ENCODE measurements around the gene HOXA1. TPM values are rescaled to one million over a fixed set of nuclear protein-coding genes. Genes with fewer than 3 reads are reported as not detected.

Gene HOXA1
- total and polyA plus RNA-seq, 2 of the 8 experiments (the other 6 are each of a cell fraction or from before 2014, with no cell fraction given), result not detected

DNA sequence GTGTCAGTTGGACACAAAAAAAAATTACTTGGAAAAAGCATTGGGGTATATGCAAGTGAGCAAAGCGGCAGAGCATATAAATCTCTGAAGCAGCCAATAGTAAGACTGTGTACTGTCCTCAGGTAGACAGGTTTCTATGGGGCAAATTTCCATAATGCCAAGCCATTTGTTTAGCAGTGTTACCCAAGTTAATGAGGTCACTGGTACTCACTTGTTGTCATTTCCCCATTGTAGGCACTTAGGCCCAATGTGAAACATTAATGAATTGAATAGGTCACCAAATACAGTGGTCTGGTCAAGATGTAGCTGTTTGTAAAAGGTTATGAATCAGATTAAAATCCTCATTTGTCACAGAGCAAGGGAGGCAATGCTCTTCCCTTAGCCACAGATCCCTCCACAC is 27.5 kb downstream of the HOXA1 start:
- no peaks in the 10 kb centered on the region for H3K9me3 ChIP-seq (ENCODE audit: insufficient read depth in 2 of 2, low read depth in 1 of 2, low read length in 1 of 2)
- no peak overlapping the region for H2BK120ac ChIP-seq (replicated peaks; ENCODE audit: low read depth, low read length)
- no peak overlapping the region for H3K4ac ChIP-seq (replicated peaks; ENCODE audit: insufficient read length, low read depth, low read length)
- H3K4me1 ChIP-seq (replicated peaks in 1 of 4; ENCODE audit: control insufficient read depth in 3 of 4, insufficient read depth in 4 of 4, low read length in 3 of 4), result no peaks in the 10 kb centered on the region
- H2AFZ ChIP-seq (ENCODE audit: low read length), result no peak overlapping the region
- no peak overlapping the region for H3K9ac ChIP-seq (replicated peaks in 1 of 4; ENCODE audit: extremely low read depth in 1 of 4, low read depth in 3 of 4, low read length in 3 of 4)
- CTCF ChIA-PET (ENCODE audit: partially characterized antibody), result interaction anchor here (0.8 to 1.9 kb wide), 2 partner anchors 19 to 84 kb away, joined by 3 read pairs; no protein-coding TSS in a partner anchor
- H3K23me2 ChIP-seq (ENCODE audit: low read depth, low read length), result no peaks in the 10 kb centered on the region
- TF ChIP-seq POU5F1 (IDR thresholded peaks at IDR 0.05; ENCODE audit: low read depth, low read length), result no peak
- no peak for TF ChIP-seq HDAC6 (IDR thresholded peaks at IDR 0.05; ENCODE audit: low read depth, low read length)
- no peak for TF ChIP-seq ZNF274 (IDR thresholded peaks at IDR 0.05; ENCODE audit: borderline replicate concordance, extremely low read depth, low read length)
- no peak for TF ChIP-seq CBX8 (IDR thresholded peaks at IDR 0.05; ENCODE audit: borderline replicate concordance, low read depth, low read length)
- TF ChIP-seq YY1 (IDR thresholded peaks at IDR 0.05; ENCODE audit: low read depth, low read length), result no peak
- no peak for TF ChIP-seq EZH2 (IDR thresholded peaks at IDR 0.05; ENCODE audit: low read depth, low read length, severe bottlenecking)
- no peak for TF ChIP-seq SUZ12 (IDR thresholded peaks at IDR 0.05; ENCODE audit: low read length)
- no peak for TF ChIP-seq JUN (IDR thresholded peaks at IDR 0.05; ENCODE audit: low read depth, low read length)
- TF ChIP-seq ASH2L (IDR thresholded peaks at IDR 0.05; ENCODE audit: low read length), result no peak
- no peak overlapping the region for H3K23ac ChIP-seq (ENCODE audit: insufficient read length)
- H3K79me2 ChIP-seq (ENCODE audit: control insufficient read depth in 1 of 2, insufficient read depth in 2 of 2, low read length in 2 of 2), result no peaks in the 10 kb centered on the region
- WGBS, 2 experiments (ENCODE audit: extremely low coverage in 1 of 2, insufficient coverage in 1 of 2, insufficient read length in 1 of 2, insufficient replicate concordance in 2 of 2, low coverage in 1 of 2, low lambda C conversion rate in 2 of 2, missing lambda C conversion rate in 1 of 2), result 96% methylated on average over 1 of the region's 1 CpG; no CpG with 5 or more reads in 1 of the 2 experiments
- H4K8ac ChIP-seq (ENCODE audit: extremely low read depth, insufficient read depth, low read length), result no peak overlapping the region
- H3K79me1 ChIP-seq (ENCODE audit: low read depth, low read length), result no peaks in the 10 kb centered on the region
- no peak overlapping the region for H3K27ac ChIP-seq (ENCODE audit: low read depth, low read length)
- no peak overlapping the region for H3K18ac ChIP-seq (ENCODE audit: extremely low read depth, low read length)
- H2BK20ac ChIP-seq (ENCODE audit: low read length), result no peak overlapping the region
- H4K20me1 ChIP-seq (replicated peaks in 1 of 2; ENCODE audit: control insufficient read depth in 1 of 2, insufficient read depth in 2 of 2, low read length in 2 of 2), result no peaks in the 10 kb centered on the region
- no peak overlapping the region for H3K56ac ChIP-seq (replicated peaks; ENCODE audit: insufficient read length, low read depth, low read length)
- H3K4me2 ChIP-seq (ENCODE audit: insufficient read depth in 1 of 2, low read depth in 2 of 2, low read length in 2 of 2), result no peak overlapping the region
- no peak overlapping the region for H2BK12ac ChIP-seq (ENCODE audit: low read depth, low read length)
- H3K14ac ChIP-seq (ENCODE audit: insufficient read length), result no peak overlapping the region
- no peak overlapping the region for H2AK5ac ChIP-seq (ENCODE audit: low read depth, low read length)
- FAIRE-seq (no peak), DNase-seq (ENCODE audit: low read depth in 1 of 2, low spot score in 2 of 2) (no peak)
- no peaks in the 10 kb centered on the region for H3K27me3 ChIP-seq (replicated peaks in 1 of 4; ENCODE audit: control insufficient read depth in 3 of 4, extremely low read depth in 1 of 4, insufficient read depth in 3 of 4, low read length in 3 of 4)
- H3K4me3 ChIP-seq (ENCODE audit: extremely low read depth in 1 of 4, insufficient read depth in 2 of 4, low read depth in 3 of 4, low read length in 4 of 4), result no peak overlapping the region
- no peak overlapping the region for H4K91ac ChIP-seq (replicated peaks; ENCODE audit: insufficient read length, low read length)
- H4K5ac ChIP-seq (ENCODE audit: insufficient read length, low read depth, low read length), result no peak overlapping the region
- H2BK5ac ChIP-seq (ENCODE audit: low read depth, low read length), result no peak overlapping the region
- POLR2A ChIA-PET (ENCODE audit: partially characterized antibody), result interaction anchor here (0.5 to 1.1 kb wide), 2 partner anchors 15 to 28 kb away, joined by 3 to 4 read pairs; no protein-coding TSS in a partner anchor
- no peak overlapping the region for H2BK15ac ChIP-seq (ENCODE audit: low read length)
- no peaks in the 10 kb centered on the region for H3K36me3 ChIP-seq (ENCODE audit: control insufficient read depth in 2 of 4, insufficient read depth in 4 of 4, low read length in 3 of 4)
